Measurements from ENCODE around the gene GBX2. TPM values are rescaled to one million over a fixed set of nuclear protein-coding genes. Genes with fewer than 3 reads are reported as not detected.

Gene GBX2
- total and polyA plus RNA-seq, 8 donors: 0.06 to 0.10 TPM; not detected in 6

DNA sequence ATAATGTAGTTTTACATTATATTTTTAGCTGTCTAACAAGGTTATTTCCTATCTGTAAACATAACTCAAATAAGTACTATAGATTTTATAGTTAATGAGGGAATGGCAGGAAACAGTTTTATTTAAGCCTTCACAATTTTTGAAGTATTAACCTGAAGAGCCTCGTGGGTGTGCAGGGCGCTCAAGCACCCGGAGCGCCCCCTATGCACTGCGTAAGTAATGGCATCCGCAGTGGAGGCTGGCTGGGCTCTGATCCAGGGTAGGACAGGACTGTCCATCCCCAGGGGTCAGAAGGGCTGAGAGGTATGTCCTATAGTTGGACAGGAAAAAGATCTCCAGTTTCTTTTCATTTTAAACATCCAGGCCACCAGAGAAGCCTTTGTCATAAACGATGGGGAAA lies 8.2 kb upstream of the GBX2 start:
- peaks cover 97 to 99% of the 10 kb centered on the region in 2 donors for H3K27me3 ChIP-seq
- H3K9me3 ChIP-seq: no peaks in the 10 kb centered on the region
- H3K27ac ChIP-seq: no peak overlapping the region
- peaks cover 7 to 13% of the 10 kb centered on the region in 2 donors for H3K4me1 ChIP-seq
- H3K36me3 ChIP-seq: no peaks in the 10 kb centered on the region
- TF ChIP-seq, protein P1, sequence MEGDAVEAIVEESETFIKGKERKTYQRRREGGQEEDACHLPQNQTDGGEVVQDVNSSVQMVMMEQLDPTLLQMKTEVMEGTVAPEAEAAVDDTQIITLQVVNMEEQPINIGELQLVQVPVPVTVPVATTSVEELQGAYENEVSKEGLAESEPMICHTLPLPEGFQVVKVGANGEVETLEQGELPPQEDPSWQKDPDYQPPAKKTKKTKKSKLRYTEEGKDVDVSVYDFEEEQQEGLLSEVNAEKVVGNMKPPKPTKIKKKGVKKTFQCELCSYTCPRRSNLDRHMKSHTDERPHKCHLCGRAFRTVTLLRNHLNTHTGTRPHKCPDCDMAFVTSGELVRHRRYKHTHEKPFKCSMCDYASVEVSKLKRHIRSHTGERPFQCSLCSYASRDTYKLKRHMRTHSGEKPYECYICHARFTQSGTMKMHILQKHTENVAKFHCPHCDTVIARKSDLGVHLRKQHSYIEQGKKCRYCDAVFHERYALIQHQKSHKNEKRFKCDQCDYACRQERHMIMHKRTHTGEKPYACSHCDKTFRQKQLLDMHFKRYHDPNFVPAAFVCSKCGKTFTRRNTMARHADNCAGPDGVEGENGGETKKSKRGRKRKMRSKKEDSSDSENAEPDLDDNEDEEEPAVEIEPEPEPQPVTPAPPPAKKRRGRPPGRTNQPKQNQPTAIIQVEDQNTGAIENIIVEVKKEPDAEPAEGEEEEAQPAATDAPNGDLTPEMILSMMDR (IDR thresholded peaks at IDR 0.05): peak; percentile 33 to 36
- intact Hi-C loops (cut with DNase I): no loop called here
- ATAC-seq (peak; percentile 37), DNase-seq (no peak)
- no peak overlapping the region for H3K4me3 ChIP-seq

DNA sequence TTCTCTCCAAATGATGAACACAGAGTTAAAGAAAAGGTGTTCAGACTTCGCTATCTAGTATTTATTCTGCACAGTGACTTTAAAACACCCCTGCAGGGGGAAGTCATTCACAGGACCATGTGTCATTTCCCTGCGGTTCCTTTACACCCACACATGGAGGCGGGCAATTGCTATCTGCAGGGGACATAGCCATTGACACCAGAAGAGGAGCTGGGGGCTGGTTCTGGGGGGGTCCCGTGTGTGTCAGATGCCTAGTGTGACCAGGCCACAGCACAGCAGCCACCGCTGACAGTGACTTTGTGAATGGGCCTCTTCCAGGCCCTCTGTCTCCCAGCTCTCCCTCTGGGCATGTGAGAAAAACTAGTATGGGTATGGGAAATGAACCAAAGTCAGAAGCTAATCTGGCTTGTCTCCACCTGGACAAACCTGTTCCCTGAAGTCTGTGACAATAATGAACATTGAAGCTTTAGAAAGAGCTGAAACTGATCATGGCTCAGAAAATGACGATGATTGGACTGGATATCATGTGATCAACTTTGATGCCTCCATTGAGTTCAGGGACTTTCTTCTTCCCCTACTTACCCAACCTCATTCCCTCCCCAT lies 7.5 kb upstream of the GBX2 start:
- H3K27me3 ChIP-seq: peaks cover 98 to 99% of the 10 kb centered on the region in 2 donors
- no peak for ATAC-seq
- no peak overlapping the region for H3K4me3 ChIP-seq
- TF ChIP-seq, protein P1 (IDR thresholded peaks at IDR 0.05): no peak
- H3K4me1 ChIP-seq: peaks cover 7 to 13% of the 10 kb centered on the region in 2 donors
- no peaks in the 10 kb centered on the region for H3K9me3 ChIP-seq
- DNase-seq: no peak
- intact Hi-C loops (cut with DNase I): no loop called here
- no peak overlapping the region for H3K27ac ChIP-seq
- no peaks in the 10 kb centered on the region for H3K36me3 ChIP-seq

GRCh38 chr2:236173729-236174607 lies 5.8 kb upstream of the GBX2 start:
- TF ChIP-seq, protein P1 (IDR thresholded peaks at IDR 0.05): no peak
- intact Hi-C loops (cut with DNase I): no loop called here
- Histone ChIP-seq H3K4me3 (no peak overlapping the region), H3K9me3 (no peaks in the 10 kb centered on the region), H3K4me1 (peaks cover 7 to 13% of the 10 kb centered on the region in 2 donors), H3K36me3 (no peaks in the 10 kb centered on the region), H3K27ac (no peak overlapping the region), H3K27me3 (peaks cover 98 to 99% of the 10 kb centered on the region in 2 donors)
- DNase-seq (no peak), ATAC-seq (no peak)

GRCh38 chr2:236173036-236173728 lies 5.0 kb upstream of the GBX2 start:
- DNase-seq (no peak), ATAC-seq (no peak)
- Histone ChIP-seq H3K36me3 (no peaks in the 10 kb centered on the region), H3K27me3 (peaks cover 98 to 99% of the 10 kb centered on the region in 2 donors), H3K4me3 (no peak overlapping the region), H3K27ac (no peak overlapping the region), H3K9me3 (no peaks in the 10 kb centered on the region), H3K4me1 (peaks cover 3 to 13% of the 10 kb centered on the region in 2 donors)
- intact Hi-C loops (cut with DNase I): no loop called here
- TF ChIP-seq, protein P1 (IDR thresholded peaks at IDR 0.05): no peak
